ENCODE measurements around the gene SAMM50. TPM values are rescaled to one million over a fixed set of nuclear protein-coding genes. Genes with fewer than 3 reads are reported as not detected.

The SAMM50 gene
- polyA plus RNA-seq, 1 donor from 2014 or later, result 79.5 TPM

DNA sequence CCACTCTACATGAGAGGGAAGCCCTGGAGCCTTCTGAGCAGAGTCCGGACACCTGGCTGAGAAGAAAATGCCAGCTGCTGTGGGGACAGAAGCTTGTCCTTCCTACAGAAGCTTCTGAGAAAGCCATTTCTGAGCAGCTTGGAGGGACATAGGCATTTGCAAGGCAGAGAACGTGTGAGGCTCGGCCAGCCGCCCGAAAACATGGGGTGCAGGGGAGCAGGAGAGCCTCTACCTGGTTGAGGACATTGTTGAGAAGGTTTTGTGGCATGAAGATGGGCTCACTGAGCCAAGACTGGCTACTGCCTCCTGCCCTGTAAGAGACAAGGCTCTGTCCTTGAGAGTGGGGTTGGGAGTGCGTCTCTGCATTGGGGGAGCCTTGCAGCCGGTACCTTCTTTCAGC is 25.3 kb downstream of the SAMM50 start:
- H3K27ac Mint-ChIP-seq, result no peak overlapping the region
- no peaks in the 10 kb centered on the region for H3K9me3 Mint-ChIP-seq
- H3K4me3 Mint-ChIP-seq, result no peak overlapping the region
- peaks cover 5% of the 10 kb centered on the region for H3K36me3 Mint-ChIP-seq
- H3K27me3 Mint-ChIP-seq, result no peaks in the 10 kb centered on the region
- peaks cover 0 to 2% (median 0%) of the 10 kb centered on the region in 3 donors for H3K4me1 Mint-ChIP-seq

DNA sequence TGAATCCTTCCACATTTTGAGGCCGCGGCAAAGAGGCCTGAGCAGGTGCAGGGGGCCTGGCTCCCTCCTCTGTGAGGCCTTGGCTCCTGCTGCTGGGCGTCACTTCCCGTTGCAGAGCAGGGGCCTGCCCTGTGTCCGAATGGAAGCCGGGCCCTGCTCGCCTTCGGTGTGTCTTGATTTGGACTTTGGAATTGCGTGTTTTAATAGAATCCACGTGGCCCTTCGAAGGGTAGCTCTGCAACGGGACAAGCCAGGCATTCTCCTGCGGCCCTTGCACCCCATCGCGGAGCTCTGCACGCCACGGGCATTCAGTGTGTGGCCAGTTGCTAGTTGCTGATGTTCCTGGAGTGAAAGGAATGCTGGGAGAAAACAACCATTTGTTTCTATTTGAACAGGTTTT is 25.8 kb downstream of the SAMM50 start:
- no peaks in the 10 kb centered on the region for H3K9me3 Mint-ChIP-seq
- peaks cover 0 to 2% (median 0%) of the 10 kb centered on the region in 3 donors for H3K4me1 Mint-ChIP-seq
- no peaks in the 10 kb centered on the region for H3K27me3 Mint-ChIP-seq
- no peak overlapping the region for H3K27ac Mint-ChIP-seq
- no peak overlapping the region for H3K4me3 Mint-ChIP-seq
- peaks cover 5% of the 10 kb centered on the region for H3K36me3 Mint-ChIP-seq

DNA sequence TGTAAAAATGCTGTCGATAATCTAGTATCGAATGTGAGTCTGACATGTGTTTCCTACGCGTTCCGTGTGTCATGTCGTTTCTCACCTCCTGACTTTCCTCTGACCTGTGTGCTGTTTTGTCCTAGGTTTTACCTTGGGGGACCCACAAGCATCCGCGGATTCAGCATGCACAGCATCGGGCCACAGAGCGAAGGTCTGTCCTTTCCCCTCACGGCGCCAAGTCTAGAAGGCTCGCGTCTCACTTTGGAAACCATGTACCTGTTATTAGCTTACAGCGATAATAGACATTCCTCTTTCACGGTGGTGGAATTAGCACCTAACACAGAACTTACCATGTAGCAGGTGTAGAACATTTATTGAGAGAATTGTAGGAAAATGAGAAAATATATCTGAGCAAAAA is 28.6 kb downstream of the SAMM50 start:
- H3K4me1 Mint-ChIP-seq, result peaks cover 0 to 2% (median 0%) of the 10 kb centered on the region in 3 donors
- H3K27me3 Mint-ChIP-seq, result no peaks in the 10 kb centered on the region
- peaks cover 5% of the 10 kb centered on the region for H3K36me3 Mint-ChIP-seq
- no peak overlapping the region for H3K4me3 Mint-ChIP-seq
- H3K9me3 Mint-ChIP-seq, result no peaks in the 10 kb centered on the region
- no peak overlapping the region for H3K27ac Mint-ChIP-seq

DNA sequence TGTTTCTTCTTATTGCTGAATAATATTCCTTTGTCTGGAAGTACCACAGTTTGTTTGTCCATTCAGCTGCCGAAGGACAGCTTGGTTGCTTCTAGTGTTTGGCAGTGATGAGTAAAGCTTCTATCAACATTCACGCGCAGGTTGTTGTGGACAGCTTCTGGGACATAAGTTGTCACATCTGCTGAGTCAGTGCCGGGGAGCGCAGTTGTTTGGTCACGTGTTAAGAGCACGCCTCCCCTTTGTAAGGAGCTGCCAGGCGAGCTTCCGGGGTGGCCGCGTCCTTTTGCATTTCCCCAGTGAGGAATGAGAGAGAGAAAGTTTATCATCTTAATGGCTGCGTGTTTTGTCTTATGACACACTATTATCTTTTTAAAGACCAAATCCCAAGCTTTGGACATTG is 30.3 kb downstream of the SAMM50 start:
- no peaks in the 10 kb centered on the region for H3K4me1 Mint-ChIP-seq
- H3K4me3 Mint-ChIP-seq, result no peak overlapping the region
- H3K9me3 Mint-ChIP-seq, result no peaks in the 10 kb centered on the region
- H3K36me3 Mint-ChIP-seq, result no peaks in the 10 kb centered on the region
- no peak overlapping the region for H3K27ac Mint-ChIP-seq
- no peaks in the 10 kb centered on the region for H3K27me3 Mint-ChIP-seq

DNA sequence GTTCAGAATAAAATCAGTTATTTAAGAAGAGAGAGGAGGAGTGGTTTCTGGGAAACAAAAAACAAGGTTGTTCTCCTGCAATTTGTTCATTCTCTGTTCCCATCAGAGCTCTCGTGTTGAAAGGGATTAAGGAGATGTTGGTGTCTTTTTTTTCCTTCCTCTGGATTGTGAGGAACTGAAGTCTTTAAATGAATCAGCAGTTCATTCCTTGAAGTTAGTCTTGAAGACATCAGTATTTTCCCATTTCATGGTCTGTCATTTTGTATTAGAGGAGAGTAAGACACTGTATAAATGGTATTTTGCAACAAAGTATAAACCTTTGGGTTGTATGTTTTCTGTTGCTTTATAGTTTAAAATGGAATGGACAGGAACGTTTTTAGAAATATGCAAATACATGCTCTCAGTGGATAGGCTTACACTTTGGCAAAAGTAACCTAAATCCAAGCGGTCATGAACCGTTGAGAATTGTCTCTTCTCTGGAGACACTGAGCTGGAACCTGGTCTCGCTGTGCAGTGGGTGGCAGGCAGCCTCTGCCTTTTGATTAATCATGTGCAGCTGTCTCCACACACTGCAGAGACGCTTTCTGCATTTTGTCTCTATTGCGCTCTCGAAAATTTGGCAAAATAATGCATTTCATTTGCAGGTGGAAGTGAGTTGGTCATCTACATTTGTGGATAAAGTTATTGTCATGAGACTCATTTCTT is 33.0 kb downstream of the SAMM50 start:
- Mint-ChIP-seq H3K4me3 (no peak overlapping the region), H3K9me3 (no peaks in the 10 kb centered on the region), H3K36me3 (no peaks in the 10 kb centered on the region), H3K4me1 (peaks cover 2 to 4% (median 3%) of the 10 kb centered on the region in 3 donors), H3K27me3 (no peaks in the 10 kb centered on the region), H3K27ac (no peak overlapping the region)

DNA sequence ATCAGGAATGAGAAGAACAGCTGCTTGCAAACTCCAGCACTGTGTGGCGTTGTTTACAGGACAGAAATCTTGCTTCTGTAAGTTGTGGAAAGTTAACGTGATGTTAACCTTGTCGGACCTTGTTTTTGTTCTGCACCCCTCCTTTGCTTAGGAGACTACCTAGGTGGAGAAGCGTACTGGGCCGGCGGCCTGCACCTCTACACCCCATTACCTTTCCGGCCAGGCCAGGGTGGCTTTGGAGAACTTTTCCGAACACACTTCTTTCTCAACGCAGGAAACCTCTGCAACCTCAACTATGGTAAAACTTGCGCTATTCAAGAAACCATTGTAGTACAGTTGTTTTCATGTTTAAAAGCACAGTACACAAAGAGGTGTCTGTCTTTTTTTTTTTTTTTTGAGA is 33.7 kb downstream of the SAMM50 start:
- H3K36me3 Mint-ChIP-seq, result no peaks in the 10 kb centered on the region
- no peak overlapping the region for H3K27ac Mint-ChIP-seq
- H3K27me3 Mint-ChIP-seq, result no peaks in the 10 kb centered on the region
- H3K4me3 Mint-ChIP-seq, result no peak overlapping the region
- H3K9me3 Mint-ChIP-seq, result no peaks in the 10 kb centered on the region
- peaks cover 5 to 11% (median 8%) of the 10 kb centered on the region in 3 donors for H3K4me1 Mint-ChIP-seq

DNA sequence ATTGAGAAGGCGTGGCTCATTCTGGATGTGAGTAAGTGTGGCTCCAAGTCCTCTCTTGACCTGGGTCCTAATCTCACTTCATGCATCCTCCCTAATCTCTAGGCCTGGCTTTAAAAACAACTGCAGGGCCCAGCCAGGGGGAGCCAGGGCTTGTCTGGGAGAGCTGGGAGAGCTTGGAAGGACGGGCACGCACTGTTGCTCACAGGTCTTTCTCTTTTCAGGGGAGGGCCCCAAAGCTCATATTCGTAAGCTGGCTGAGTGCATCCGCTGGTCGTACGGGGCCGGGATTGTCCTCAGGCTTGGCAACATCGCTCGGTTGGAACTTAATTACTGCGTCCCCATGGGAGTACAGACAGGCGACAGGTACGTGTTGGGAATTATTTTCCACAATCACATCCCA is 34.8 kb downstream of the SAMM50 start:
- no peaks in the 10 kb centered on the region for H3K9me3 Mint-ChIP-seq
- peaks cover 8 to 18% (median 12%) of the 10 kb centered on the region in 3 donors for H3K4me1 Mint-ChIP-seq
- no peak overlapping the region for H3K27ac Mint-ChIP-seq
- no peaks in the 10 kb centered on the region for H3K36me3 Mint-ChIP-seq
- no peak overlapping the region for H3K4me3 Mint-ChIP-seq
- no peaks in the 10 kb centered on the region for H3K27me3 Mint-ChIP-seq

DNA sequence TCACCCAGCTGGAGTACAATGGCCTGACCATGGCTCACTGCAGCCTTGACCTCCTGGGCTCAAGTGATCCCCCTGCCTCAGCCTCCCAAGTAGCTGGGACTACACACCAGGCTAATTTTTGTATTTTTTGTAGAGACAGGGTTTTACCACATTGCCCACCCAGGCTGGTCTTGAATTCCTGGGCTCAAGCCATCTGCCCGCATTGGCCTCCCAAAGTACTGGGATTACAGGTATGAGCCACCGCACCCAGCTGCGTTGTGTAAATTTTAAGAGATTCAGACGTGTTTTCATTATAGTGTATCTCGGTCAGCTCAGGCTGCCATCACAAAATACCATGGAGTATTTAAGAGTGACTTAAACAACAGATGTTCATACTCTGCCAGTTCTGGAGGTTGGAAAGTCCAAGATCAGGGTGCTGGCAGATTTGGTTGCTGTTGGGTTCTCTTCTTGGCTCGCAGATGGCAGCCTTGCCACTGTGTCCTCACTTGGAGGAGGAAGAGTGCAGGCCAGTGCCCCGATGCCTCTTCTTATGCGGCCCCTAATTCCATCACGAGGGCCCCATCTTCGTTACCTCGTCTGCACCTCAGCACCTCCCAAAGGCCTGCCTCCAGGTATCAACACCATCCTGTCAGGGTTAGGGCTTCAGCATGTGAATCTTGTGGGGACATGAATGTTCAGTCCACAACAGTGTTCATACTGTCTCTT is 36.2 kb downstream of the SAMM50 start:
- no peak overlapping the region for H3K4me3 Mint-ChIP-seq
- H3K27me3 Mint-ChIP-seq, result no peaks in the 10 kb centered on the region
- H3K9me3 Mint-ChIP-seq, result no peaks in the 10 kb centered on the region
- no peak overlapping the region for H3K27ac Mint-ChIP-seq
- H3K36me3 Mint-ChIP-seq, result peaks cover 3% of the 10 kb centered on the region
- H3K4me1 Mint-ChIP-seq, result peaks cover 16 to 30% (median 21%) of the 10 kb centered on the region in 3 donors

DNA sequence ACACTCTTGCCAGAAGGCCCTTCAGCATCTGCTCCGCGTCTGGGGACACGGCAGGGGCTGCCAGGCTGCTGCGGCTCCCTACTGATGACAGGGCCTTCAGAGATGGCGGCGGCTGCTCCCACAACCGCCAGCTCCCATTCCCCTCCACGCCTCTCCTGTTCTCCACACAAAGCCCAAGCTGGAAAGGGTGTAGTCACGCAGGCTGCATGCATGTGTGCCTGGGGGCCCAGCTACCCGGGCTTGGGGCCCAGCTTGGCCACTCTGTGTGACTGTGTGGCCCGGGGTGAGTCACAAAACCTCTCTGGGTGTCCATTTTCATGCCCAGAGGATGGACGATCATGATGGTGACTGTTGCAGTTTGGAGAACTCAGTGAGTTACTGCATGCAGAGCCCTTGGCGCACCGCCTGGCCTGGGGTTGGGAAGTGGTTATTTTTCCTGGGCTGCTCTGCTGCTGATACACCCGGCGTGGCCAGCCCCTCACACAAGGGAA is 37.1 kb downstream of the SAMM50 start:
- H3K4me1 Mint-ChIP-seq, result peaks cover 23 to 33% (median 29%) of the 10 kb centered on the region in 3 donors
- peak overlapping the region in 1 of 3 donors; percentile 59 for H3K27ac Mint-ChIP-seq
- H3K36me3 Mint-ChIP-seq, result peaks cover 3% of the 10 kb centered on the region
- no peaks in the 10 kb centered on the region for H3K9me3 Mint-ChIP-seq
- H3K27me3 Mint-ChIP-seq, result no peaks in the 10 kb centered on the region
- peak overlapping the region in 1 of 4 donors; percentile 82 for H3K4me3 Mint-ChIP-seq

DNA sequence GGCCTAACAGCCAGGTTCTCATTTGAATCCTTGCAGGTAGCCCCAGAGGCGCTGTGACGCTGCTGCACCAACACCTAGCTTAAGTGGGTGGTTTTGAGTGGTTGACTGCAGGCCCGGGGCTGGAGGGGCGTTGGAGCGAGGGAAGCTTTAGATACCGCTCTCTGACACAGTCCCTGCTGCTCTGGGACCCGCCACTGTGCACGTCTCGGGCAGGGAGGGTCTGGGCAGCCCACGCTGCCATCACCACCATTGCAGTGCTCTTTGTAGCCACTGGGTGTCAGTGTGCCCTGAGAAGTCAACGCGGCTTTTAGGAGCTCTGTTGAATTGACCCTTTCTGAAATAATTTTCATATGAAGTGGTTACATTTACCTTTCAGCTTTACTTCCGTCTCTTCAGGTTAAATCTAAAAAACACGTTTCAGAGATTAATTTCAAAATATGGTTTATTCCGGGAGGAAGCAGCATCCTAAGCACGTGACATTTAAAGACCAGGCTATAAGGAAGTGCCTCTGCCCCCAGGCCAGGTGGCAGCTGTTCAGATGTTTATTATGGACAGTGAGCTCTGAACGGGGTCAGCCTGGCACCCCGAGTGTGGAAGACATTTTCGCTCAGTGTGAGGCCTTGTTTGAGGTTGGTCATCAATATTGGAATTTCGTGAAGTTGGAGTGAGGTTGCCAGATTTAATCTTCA is 38.0 kb downstream of the SAMM50 start:
- Mint-ChIP-seq H3K36me3 (peaks cover 3% of the 10 kb centered on the region), H3K27me3 (no peaks in the 10 kb centered on the region), H3K9me3 (no peaks in the 10 kb centered on the region), H3K4me1 (peaks cover 25 to 33% (median 32%) of the 10 kb centered on the region in 3 donors), H3K4me3 (peak overlapping the region in 2 of 4 donors; percentile 4 to 69), H3K27ac (peak overlapping the region; percentile 48 to 64 (median 50))

DNA sequence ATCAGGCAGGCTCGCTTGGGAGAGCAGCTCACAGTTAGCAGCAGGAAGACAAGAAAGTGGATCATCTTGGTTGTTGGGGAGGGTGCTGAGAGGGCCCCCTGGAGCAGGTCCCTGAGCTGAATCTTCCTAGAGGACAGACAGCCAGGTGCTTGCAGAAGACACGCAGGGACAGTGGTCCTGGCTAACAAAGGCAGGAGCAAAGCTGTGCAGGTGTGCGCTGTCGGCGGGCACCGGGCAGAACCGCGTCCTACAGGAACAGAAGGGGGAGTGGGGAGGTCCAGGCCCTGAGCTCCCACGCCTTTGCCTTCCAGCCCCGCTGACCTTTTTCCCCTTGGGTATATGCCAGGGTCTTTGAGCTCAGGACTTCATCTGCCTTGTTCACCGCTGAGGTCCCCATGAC is 38.8 kb downstream of the SAMM50 start:
- H3K27ac Mint-ChIP-seq, result peak overlapping the region in 1 of 3 donors; percentile 64
- peak overlapping the region in 1 of 4 donors; percentile 84 for H3K4me3 Mint-ChIP-seq
- H3K9me3 Mint-ChIP-seq, result no peaks in the 10 kb centered on the region
- no peaks in the 10 kb centered on the region for H3K27me3 Mint-ChIP-seq
- peaks cover 7% of the 10 kb centered on the region for H3K36me3 Mint-ChIP-seq
- H3K4me1 Mint-ChIP-seq, result peaks cover 28 to 33% (median 32%) of the 10 kb centered on the region in 3 donors

DNA sequence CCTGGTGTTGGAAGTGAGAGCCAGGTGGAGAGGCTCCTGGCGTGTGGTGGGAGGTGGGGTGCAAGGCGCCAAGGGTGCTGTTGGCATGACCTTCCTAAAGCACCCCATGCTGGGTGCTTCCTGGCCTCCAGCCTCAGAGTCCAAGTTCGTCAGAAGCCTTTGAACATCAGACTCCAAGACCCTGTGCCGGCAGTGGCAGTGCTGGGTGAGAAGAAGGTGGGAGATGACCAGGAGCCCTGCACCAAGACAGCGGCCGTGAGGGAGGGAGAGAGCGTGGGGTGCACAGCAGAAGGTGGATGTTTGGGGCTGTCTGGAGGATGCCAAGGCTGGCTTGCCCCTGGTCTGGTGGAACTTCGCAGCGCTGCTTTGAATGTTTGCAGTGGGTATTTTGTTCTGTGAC is 39.2 kb downstream of the SAMM50 start:
- H3K27ac Mint-ChIP-seq, result peak overlapping the region; percentile 82 to 95 (median 84)
- peaks cover 30 to 33% (median 32%) of the 10 kb centered on the region in 3 donors for H3K4me1 Mint-ChIP-seq
- H3K27me3 Mint-ChIP-seq, result no peaks in the 10 kb centered on the region
- H3K4me3 Mint-ChIP-seq, result peak overlapping the region in 1 of 4 donors; percentile 84
- H3K9me3 Mint-ChIP-seq, result no peaks in the 10 kb centered on the region
- peaks cover 7% of the 10 kb centered on the region for H3K36me3 Mint-ChIP-seq

DNA sequence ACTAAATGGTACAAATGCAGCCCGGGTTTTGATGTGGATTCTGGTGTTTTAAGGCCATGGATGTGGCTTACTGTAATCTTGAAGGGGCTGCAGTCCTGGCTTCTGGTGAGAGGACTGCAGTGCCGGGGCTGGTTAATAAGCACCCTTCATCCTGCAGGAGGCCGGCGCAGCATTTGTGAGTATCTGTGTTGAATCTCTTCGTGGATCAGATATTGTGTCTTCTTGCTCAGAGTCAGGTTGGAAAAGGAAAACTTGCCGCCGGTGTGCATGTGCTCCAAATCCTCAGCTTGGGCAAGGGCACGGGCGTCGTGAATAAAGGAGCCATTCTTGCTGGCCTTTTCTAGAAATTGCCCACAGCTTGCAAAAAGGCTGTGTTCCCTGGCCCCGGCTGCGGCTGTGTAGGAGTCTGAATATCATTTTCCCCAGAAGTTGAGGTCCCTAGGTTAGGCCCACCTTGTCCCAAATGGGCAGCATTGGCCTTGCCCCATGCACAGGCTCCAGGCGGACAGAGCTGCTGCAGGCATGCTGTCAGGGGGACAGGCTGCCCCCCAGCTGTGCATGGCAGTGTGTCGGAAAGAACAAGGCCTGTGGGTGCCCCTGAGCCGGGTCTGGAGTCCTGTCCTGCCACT is 39.9 kb downstream of the SAMM50 start:
- Mint-ChIP-seq H3K9me3 (no peaks in the 10 kb centered on the region), H3K4me1 (peaks cover 30 to 33% (median 32%) of the 10 kb centered on the region in 3 donors), H3K27me3 (no peaks in the 10 kb centered on the region), H3K4me3 (peak overlapping the region; percentile 15 to 99 (median 88)), H3K27ac (peak overlapping the region; percentile 84 to 100 (median 95)), H3K36me3 (peaks cover 9% of the 10 kb centered on the region)

DNA sequence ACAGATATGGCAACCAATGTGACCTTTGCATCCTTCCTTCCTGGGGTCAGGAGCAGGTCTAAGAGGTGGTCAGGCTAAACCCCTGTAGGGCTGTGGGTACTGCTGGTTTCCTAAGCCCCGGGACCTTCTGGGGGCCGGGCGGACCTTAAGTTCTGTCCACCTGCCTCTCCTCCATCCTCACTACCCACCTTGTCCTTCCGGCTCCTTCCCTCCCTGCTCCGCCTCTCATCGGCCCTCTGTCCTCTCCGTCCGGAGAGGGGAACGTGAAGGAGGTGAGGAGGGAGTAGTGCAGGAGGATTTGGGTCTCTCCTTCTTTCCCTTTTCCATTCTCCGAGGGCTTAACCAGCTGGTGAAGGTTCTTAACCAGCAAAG is 40.5 kb downstream of the SAMM50 start:
- Mint-ChIP-seq H3K27ac (peak overlapping the region; percentile 93 to 100 (median 98)), H3K27me3 (no peaks in the 10 kb centered on the region), H3K36me3 (peaks cover 9% of the 10 kb centered on the region), H3K4me1 (peaks cover 30 to 33% (median 33%) of the 10 kb centered on the region in 3 donors), H3K9me3 (no peaks in the 10 kb centered on the region), H3K4me3 (peak overlapping the region; percentile 90 to 99 (median 95))
